WI38 (cell line): ENCODE data around the gene HPSE2.
"Not testable (repeated sequence)": the region's sequence is repeated elsewhere in the genome, so short reads cannot be mapped to it uniquely, and the experiment has no call there.

ENCODE experiments used
- H3K4me3 ChIP-seq: 2 replicates; pipeline ENCODE4 v1.5.1; 2011; ENCODE audit warnings: low read depth, mild to moderate bottlenecking, control low read depth, low read length
- TF ChIP-seq, protein P1 (sequence below): IDR thresholded peaks from 2 replicates; pipeline ENCODE4 v1.5.1; 2012; ENCODE audit warnings: low read depth, mild to moderate bottlenecking, control low read depth, low read length

Gene HPSE2

DNA sequence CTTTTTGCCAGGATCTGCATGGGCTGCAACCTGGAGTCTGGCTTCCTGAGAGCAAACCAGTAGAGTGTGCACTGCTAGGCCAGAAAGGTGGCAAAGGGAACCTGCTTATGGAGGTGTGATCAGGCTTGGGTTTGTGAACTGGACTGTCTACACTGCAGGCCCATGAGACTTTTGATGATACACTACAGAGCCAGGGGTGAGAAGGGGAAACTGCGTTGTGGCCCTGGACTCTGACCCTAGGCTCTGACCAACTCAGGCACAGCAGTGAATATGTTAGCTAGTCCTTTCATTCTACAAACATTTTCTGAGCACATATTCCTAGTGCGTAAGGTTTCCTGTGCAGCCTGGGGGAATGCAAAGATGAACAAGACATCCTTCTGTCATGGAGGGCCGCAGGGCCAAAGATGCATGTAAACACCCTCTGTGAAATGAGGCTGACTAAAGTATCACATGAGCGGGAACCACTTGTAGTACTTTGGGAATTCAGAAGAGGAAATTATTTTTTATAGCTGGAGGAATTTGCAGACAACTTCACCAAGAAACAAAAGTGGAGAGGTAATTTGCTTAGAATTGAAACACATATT, 725.1 kb downstream of the HPSE2 start:
- TF ChIP-seq, protein P1, sequence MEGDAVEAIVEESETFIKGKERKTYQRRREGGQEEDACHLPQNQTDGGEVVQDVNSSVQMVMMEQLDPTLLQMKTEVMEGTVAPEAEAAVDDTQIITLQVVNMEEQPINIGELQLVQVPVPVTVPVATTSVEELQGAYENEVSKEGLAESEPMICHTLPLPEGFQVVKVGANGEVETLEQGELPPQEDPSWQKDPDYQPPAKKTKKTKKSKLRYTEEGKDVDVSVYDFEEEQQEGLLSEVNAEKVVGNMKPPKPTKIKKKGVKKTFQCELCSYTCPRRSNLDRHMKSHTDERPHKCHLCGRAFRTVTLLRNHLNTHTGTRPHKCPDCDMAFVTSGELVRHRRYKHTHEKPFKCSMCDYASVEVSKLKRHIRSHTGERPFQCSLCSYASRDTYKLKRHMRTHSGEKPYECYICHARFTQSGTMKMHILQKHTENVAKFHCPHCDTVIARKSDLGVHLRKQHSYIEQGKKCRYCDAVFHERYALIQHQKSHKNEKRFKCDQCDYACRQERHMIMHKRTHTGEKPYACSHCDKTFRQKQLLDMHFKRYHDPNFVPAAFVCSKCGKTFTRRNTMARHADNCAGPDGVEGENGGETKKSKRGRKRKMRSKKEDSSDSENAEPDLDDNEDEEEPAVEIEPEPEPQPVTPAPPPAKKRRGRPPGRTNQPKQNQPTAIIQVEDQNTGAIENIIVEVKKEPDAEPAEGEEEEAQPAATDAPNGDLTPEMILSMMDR, result no peak
- no peak overlapping the region for H3K4me3 ChIP-seq

DNA sequence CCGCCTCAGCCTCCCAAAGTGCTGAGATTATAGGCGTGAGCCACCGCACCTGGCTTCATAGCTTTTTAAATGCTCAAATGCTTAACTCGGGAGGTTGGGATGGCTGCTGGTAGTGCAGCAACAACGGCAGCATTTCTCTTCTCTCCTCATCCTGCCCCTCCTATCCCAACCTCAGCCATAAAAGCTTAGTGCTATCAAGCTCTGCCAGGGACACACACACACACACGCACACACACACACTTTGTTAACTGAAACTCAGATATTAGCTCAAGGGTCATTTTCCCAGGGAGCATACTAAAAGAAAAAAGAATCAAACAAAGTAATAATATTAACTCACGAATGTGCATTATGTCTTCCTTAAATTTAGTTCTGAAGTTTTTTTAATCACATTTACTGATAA, 725.9 kb downstream of the HPSE2 start:
- H3K4me3 ChIP-seq, result no peak overlapping the region
- TF ChIP-seq, protein P1, result no peak

DNA sequence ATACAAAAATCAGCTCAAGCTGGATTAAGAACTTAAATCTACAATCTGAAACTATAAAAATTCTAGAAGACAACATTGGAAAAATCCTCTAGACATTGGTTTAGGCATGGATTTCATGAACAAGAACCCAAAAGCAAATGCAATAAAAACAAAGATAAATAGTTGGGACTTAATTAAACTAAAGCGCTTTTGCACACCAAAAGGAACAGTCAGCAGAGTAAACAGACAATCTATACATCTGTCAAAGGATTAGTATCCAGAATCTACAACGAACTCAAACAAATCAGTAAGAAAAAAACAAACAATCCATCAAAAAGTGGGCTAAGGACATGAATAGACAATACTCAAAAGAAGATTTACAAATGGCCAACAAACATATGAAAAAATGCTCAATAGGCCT, 733.1 kb downstream of the HPSE2 start:
- H3K4me3 ChIP-seq, result not testable (repeated sequence)

GRCh38 chr10:98492763-98493162, 742.9 kb downstream of the HPSE2 start:
- TF ChIP-seq, protein P1, result no peak
- no peak overlapping the region for H3K4me3 ChIP-seq

- TF ChIP-seq, protein P1, result no peak
- no peak overlapping the region for H3K4me3 ChIP-seq
These were observed 745.8 kb downstream of the HPSE2 start for GRCh38 chr10:98489561-98490481.

- H3K4me3 ChIP-seq, result no peak overlapping the region
- TF ChIP-seq, protein P1, result no peak
These were observed 746.8 kb downstream of the HPSE2 start for GRCh38 chr10:98488669-98489430.

- TF ChIP-seq, protein P1, result no peak
- H3K4me3 ChIP-seq, result no peak overlapping the region
These were observed 748.0 kb downstream of the HPSE2 start for GRCh38 chr10:98487649-98488048.
